ENCODE results near the gene ADI1.
"Not testable (repeated sequence)": the region's sequence is repeated elsewhere in the genome, so short reads cannot be mapped to it uniquely, and the experiment has no call there.

ADI1 gene

DNA sequence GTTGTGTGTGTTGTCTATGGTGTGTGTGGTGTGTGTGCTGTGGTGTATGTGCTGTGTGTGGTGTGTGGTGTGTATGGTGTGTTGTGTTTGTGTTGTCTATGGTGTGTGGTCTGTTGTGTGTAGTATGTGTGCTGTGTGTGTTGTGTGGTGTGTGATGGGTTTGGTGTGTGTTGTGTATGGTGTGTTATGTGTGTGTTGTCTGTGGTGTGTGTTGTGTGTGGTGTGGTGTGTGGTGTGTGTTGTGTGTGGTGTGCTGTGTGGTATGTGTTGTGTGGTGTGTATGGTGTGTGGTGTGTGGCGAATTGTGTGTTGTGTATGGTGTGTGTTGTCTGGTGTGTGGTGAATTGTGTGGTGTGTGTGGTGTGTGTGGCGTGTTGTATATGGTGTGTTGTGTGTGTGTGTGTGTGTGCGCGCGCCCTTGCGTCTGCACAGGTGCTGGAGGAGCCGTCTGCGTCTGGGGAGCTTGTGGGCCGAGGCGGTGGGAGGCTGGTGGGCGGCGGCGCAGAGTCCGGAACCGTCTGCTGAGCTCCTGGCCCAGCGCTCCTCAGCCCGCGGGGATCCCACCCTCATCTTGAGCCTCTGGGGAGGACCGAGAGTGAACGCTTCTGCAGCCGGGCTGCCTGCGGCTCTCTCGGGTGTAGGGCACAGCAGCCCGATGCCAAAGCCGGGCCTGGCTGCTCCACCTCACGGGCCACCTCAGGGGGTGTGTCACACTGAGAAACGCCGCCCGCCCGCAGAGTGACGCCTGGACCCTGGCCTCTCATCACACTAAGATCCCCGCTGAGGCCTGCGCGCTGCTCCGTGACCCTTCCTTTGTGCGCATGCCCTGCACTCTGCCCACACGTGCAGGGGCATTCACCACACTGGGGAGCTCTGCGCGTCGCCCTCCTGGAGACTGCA, 8.8 kb upstream of the ADI1 start:
- no peak for DNase-seq

DNA sequence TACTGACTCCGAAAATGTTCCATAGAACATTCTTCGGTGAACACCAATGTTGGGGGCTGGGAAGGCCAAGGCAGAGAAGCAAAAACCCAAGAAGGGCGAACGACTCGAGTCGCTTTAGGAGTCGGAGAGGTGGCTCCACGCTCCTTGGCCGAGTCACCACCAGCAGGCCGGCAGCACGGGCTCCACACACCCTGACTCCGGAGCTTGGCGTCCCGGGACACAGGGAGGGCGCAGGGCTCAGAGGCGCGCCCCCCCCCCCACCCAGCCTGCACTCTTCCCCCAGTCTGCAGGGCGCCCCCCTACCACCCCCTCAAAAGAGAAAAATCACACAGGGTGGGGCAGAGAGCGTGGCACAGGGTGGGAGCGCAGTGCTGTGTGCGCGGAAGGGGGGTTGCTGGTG, 7.5 kb upstream of the ADI1 start:
- no peak for DNase-seq

DNA sequence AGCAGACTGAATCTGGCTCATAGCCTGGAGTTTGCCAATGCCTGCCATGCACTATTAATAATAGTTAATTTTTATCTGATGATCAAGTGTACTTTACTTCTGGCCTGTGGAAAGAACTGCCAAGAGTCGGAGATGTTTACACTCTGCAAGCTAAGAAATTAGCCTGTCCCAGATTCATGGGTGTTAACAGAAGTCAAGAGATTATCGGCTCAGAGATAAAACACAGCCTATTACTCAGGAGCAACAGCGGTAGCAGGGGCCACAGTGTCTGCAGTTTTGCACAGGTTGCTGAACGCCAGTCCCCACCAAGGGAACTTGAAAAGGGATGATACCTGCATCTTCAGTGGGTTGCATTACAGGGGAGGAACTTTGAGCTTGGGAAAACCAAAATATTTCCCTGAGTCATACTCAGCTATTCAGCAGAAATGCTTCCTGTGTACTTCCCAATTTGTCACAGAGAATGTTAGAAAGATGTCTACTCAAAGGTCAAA, 4.3 kb upstream of the ADI1 start:
- no peak for DNase-seq

DNA sequence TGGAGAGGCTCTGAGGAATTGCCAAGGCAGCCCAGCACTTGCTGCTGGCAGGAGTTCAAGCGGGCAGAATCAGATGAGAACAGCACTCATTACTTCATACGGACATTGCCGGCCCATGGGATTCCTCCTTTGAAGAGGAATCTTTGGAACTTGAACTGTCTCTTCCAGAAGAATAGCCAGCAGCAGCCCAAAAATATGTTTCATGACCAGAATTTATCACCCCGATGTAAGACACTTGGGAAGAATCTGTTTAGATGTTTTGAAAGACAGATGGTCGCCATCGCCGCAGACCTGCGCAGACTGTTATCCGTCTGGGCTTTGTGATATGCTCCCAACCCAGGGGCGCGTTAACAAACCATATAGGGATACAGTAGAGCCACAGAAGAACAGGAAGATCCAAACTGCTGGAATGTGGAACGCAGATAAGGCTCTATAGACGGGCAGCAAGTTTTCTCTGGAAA, 3.7 kb upstream of the ADI1 start:
- DNase-seq = no peak

DNA sequence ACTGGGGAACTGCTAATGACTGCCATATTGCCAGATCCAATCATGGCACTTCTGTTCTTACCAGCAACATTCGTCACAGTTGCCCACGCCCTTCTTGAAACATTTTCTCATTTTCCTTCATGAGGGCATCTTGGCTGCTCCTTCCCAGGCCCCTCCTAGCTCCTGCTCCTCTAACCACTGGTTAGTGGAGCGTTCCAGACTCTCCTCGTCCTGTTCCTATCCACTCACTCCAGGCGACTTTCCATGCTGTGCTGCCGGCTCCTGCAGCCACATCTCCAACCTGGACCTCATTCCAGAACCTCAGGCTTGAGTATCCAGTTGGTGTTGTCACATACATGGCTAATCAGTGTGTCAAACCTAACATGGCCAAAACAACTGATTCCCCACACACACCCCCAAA, 1.3 kb upstream of the ADI1 start:
- no peak for DNase-seq

DNA sequence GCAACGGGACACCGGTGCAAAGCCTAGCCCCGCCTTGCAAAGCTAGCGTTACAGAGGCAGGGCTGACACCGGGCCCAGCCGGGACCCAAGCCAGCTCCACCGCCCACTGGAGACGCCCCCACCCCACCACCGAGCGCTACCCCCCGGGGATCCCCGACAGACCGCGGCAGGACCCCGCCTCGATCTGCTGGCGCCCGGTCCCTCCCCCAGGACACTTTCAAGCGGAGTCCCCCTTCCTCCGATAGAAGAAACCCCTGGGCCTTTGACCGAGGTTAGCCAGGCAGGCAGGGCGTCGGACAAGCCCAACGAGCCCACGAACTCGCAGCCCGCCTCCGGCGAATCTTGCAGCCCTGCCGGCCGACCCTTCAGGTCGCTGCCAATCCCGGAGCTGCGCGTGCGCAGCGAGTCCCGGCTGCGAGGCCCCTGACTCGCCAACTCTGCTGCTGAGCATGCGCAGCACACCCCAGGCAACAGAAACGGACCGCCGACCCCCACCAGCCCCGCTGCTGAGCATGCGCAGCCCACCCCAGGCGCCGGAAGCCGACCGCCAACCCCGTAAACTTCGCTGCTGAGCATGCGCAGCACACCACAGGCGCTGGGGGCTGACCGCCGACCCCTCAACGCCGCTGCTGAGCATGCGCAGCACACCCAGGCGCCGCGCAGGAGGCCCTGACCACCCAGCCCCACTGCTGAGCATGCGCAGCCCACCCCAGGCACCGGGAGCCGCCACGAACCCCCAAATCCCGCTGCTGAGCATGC, 656 bp downstream of the ADI1 start:
- peak; percentile 92 for DNase-seq

DNA sequence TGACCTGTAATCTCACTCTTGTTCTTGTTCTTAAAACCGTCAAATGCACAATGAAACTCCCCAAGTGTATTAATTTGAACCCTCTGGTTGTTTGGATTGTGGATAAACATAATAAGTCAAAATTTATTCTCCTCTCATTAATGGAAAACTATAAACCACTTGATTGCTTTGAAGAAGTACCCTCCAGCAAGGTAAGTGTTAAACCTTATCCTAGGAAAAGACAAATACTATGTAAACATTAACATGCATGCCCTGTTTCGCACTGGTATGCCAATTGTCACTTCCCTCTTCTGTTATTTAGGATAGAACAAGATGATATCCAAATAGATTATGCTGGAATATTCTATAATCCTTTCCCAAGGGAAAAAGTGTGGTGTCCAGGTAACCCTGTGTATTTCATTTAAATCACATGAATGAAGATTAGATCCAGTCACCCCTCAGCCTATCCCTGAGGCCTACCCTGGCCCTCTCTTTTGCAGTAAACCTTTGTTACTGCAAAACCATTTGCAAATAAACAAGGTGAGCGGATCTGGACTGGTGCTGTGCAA, 1.3 kb downstream of the ADI1 start:
- DNase-seq = no peak

DNA sequence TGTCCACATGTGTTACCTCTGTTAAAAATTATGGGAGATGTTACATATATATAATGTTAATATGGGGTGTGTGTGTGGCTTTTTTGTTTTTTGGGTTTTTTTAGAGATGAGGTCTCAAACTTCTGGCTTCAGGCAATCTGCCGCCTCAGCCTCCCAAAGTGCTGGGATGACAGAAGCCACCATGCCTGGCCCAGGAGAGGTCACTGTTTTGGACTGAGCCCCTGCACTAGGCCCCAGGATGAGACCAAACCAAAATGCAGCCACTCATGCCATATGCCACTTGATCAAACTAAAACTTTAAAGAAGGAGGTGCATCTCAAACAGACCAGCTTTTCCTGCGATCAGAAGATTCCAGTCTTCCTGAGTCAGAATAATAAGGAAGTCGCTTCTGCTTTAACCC, 2.5 kb downstream of the ADI1 start:
- no peak for DNase-seq

DNA sequence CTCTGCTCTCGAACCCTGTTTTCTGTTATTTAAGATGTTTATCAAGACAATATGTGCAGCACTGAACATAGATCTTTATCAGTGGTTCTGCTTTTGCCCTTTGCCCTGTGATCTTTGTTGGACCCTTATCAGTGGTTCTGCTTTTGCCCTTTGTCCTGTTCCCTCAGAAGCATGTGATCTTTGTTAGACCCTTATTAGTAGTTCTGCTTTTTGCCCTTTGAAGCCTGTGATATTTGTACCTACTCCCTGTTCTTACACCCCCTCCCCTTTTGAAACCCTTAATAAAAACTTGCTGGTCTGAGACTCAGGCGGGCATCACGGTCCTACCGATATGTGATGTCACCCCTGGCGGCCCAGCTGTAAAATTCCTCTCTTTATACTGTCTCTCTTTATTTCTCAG, 3.9 kb downstream of the ADI1 start:
- DNase-seq = not testable (repeated sequence)

DNA sequence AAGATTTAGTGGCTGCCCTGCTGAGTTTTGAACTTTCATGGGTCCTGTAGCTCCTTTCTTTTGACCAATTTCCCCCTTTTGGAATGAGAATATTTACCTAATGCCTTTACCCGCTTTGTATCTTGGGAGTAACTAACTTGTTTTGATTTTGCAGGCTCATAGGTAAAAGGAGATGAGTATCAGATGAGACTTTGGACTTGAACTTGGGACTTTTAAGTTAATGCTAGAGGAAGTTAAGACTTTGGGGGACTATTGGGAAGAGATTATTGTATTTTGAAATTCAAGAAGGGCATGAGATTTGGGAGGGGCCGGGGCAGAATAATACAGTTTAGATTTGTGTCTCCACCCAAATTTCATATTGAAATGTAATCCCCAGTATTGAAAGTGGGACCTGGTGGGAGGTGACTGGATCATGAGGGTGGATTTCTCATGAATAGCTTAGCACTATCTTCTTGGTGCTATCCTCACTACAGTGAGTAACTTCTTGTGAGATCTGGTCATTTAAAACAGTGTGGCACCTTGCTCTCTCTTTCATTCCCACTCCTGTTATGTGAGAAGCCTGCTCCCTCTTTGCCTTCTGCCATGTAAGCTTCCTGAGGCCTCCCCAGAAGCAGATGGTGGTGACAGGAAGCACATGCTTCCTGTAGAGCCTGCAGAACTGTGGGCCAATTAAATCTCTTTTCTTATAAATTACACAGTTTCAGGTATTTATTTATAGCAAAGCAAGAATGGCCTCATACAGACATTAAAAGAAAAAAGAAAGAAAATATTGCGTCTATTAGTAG, 6.1 kb downstream of the ADI1 start:
- no peak for DNase-seq

DNA sequence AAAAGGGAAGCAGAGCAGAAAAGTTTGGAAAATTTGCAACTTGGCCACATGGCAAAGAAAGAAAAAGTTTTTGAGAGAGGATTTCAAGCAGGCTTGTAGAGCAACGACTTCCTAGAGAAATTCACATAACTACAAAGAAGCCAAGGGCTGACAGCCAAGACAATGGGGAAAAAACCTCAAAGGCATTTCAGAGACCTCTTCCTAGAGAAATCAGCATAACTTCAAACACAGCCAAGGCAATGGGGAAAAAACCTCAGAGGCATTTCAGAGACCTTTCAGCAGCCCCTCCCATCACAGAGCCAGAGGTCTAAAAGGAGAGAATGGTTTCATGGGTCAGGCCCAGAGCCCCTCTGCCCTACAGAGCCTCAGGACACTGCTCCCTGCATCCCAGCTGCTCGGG, 7.2 kb downstream of the ADI1 start:
- DNase-seq = no peak

DNA sequence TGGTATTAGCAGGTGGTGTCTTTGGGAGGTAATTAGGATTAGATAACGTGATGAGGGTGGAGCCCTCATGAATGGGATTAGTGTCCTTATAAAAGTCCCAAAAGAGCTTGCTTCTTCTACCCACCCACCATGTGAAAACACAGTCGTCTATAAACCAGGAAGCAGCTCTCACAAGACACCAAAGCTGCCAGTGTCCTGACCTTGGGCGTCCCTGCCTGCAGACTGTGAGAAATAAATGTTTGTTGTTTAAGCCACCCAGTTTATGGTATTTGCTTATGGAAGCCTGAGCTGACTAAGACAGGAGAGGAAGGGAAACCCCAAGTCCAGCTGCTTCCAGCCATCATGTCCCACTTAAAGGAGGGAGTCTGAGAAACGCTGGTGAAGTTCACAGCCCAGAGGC, 13.6 kb downstream of the ADI1 start:
- no peak for DNase-seq

DNA sequence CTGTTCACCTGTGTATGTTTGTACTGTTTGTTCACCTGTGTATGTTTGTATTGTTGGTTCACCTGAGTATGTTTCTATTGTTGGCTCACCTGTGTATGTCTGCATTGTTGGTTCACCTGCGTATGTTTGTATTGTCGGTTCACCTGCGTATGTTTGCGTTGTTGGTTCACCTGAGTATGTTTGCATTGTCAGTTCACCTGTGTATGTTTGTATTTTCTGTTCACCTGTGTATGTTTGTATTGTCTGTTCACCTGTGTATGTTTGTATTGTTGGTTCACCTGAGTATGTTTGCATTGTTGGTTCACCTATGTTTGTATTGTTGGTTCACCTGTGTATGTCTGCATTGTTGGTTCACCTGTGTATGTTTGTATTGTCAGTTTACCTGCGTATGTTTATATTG, 14.6 kb downstream of the ADI1 start:
- no peak for DNase-seq

DNA sequence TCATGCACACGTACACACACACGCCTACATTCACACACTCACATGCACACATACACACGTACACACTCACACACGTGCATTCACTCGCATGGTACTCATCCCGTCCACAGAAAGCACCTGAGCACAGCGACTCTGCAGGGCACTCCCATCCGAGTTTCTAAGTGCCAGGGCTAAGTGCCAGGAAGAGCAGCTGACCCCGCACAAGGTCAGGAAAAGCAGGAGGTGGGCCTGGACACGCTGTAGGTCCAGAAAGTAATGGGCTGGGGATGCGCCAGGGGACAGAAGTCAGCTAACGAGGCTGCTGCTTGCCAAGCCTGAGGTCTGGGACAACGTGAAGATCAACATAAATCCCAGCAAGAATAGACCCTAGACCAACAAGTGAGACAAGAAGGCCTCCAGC, 15.8 kb downstream of the ADI1 start:
- DNase-seq = no peak

DNA sequence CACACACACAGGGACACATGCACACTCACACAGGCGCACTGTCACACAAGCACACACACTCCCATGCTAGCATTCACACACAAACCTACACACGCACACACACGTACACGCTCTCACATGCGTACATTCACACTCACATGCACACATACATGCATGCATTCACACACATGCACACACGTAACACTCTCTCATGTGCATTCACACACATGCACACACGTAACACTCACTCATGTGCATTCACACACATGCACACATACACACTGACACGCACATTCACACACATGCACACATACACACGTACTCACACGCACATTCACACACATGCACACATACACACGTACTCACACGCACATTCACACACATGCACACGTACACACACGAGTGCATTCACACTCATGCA, 16.3 kb downstream of the ADI1 start:
- no peak for DNase-seq

DNA sequence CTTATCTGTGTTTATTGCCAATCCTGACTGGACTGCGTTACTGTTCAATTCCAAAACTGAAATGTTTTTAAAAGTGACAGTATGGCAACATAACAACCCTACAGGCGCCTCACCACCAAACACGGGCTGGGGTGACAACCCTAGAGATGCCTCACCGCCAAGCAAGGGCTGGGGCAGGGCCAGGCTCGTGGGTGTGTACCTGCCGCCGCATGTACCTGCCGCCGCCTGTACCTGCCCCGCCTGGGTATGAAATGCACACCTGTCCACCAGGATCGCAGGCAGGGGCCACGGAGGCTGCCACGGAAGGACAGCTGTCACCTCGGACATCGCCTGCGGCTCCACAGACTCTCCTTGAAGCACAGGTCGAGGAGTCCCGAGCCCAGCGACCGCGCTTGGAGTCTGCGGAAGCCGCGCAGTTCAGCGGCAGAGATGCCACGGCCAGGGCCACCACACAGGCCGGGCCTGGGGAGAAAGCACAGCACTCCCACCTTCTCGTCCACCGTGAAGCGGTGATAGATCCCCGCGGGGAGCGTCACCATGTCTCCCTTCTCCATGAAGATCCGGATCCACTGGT, 18.9 kb downstream of the ADI1 start:
- no peak for DNase-seq

DNA sequence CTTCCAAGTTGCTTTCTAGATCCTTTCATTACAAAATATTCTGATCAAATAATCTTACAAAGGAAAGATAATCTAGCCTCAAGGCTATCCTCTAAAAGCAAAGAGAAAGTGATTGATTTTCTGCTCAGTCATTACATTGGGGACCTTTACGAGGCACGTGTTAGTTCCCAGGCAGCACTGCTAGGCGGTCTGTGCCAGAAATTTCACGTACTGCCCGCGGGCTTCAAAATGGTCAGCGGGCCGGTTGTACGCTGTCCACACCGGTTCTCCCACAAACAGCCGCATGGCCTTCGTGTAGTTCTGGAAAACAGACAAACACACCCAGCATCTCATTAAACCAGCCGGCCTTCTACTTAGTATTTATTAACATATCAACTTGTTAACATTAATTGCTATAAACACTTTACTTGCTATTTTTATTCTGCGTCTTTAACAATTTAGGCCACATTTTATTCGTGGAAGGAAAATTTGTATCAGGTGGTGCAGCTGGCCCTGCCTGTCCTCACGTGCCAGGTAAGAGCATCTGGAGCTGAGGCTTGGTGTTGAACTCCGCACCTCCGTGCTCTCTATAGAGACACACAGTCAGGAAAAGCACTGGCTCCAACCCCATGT, 20.4 kb downstream of the ADI1 start:
- DNase-seq = no peak

DNA sequence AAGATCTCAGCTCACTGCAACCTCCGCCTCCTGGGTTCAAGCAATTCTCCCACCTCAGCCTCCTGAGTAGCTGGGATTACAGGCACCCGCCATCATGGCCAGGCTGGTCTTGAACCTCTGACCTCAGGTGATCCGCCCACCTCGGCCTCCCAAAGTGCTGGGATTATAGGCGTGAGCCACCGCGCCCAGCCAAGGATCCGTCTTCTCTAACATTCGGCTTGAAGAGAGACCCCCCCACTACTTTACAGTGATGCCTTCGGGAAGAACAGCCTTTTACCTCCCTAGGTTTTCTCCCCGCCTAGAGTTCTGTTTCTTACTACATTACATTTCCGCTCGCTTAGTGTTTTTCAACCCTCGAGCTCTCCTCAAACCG, 22.6 kb downstream of the ADI1 start:
- DNase-seq = not testable (repeated sequence)

DNA sequence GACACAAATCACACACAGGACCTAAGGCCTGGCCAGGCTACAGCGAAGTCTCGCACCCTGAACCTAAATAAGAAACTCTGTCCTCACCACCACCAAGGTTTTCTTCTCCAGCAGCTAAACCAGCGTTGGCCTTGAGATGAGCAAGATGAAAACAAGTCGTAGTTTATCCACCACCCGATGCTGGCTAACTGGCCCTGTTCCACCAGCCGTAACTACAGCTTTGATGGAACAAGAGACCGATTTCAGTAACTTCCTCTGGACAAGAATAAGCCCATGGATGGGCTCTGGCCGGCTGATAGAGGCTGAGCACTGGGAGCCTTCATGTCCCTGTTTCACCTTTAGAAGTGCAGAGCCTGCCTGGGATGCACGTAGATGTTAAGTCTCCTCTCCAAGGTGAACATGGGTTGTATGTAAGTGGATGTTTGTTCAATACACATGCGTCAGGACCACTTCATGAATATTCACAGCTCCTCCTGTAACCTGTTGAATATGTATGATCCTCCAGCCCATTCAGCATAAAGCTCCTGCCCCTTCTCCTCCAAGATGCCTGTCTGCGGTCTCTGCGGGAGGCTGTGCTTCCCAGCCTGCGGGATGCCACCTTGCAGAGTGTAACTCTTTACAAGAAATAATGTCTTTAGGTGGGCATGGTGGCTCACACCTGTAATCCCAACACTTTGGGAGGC, 24.2 kb downstream of the ADI1 start:
- DNase-seq = no peak

DNA sequence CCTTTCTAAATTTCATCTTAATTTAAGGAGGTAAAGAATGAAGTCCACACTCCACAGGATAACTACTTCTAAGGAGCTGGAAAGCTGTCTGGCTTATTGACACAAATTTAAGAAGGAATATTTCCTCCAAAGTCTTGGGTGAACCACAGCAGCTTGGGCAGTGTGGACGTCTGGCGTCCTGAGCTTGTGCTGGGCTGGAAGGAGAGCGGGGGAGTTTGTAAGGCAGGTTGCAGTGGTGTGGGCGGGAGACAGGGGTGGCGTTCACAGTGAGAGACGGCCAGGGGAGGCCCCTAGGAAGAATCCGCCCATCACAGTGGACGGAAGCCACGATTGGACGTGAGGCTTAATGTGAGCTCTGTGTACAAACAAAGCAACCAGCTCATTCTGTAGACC, 25.7 kb downstream of the ADI1 start:
- no peak for DNase-seq

DNA sequence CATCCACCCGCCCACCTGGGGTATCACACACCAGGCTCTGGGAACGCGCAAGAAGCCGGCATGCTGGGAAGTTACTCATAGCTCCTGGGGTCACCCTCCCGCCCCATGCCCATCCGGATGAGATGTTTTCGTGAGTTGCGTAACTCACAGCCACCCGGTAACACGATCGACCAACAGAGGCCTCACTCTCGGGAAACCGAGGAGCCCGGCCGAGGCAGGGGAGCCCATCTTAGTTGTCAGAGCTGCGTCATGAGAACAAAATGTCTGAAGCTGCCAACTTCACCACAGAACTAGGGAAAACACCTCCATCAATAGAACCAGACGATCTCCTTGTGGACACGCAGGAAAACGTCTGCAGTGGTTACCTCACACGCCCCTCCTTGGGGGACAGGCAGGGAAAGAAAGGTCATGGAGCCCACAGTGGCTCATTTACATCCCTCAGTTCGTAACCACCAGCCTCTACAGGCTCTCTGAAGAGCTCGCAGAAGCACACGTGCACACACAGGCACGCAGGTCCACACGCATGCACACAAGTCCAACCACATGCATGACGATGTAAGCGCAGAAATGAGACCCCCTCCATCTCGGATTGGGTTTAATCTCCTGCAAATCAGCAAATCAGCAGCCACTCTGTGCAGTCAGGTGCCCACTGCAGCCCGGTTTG, 26.2 kb downstream of the ADI1 start:
- DNase-seq = no peak
